ENCODE results near the gene KIF2C.

The KIF2C gene

DNA sequence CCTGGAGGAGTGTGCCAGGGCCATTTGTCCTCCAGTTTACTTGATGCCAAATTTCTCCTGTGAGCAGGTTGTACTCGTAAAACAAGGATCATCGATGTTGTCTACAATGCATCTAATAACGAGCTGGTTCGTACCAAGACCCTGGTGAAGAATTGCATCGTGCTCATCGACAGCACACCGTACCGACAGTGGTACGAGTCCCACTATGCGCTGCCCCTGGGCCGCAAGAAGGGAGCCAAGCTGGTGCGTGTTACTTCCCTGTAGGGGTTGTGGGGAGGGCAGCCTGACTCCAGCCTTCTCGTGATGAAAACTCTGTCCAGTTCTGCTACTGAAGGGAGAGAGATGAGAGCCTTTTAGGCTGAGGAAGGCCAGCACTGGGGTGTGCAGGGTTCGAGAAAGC lies 37.9 kb downstream of the KIF2C start:
- no peak for DNase-seq
- Histone ChIP-seq H2BK5ac (ENCODE audit: low read depth, low read length, poor library complexity, severe bottlenecking) (no peak overlapping the region), H3K9me3 (ENCODE audit: control insufficient read depth, low read length) (no peaks in the 10 kb centered on the region), H2BK120ac (ENCODE audit: low read depth, low read length) (no peak overlapping the region), H3K36me3 (ENCODE audit: control insufficient read depth in 1 of 2, insufficient read depth in 2 of 2, low read depth in 1 of 2, low read length in 2 of 2) (peaks cover 46 to 54% of the 10 kb centered on the region in 2 experiments), H3K18ac (ENCODE audit: low read depth in 1 of 2, low read length in 2 of 2) (no peak overlapping the region), H3K27ac (ENCODE audit: low read length, poor library complexity, severe bottlenecking) (no peak overlapping the region), H2AFZ (ENCODE audit: low read depth, low read length) (no peak overlapping the region), H3K9ac (ENCODE audit: low read length) (peak overlapping the region; percentile 96), H4K8ac (ENCODE audit: low read length) (peak overlapping the region; percentile 14), H3K4me3 (ENCODE audit: insufficient read depth in 1 of 2, low read depth in 1 of 2, low read length in 2 of 2) (peak overlapping the region in 1 of 2 experiments; percentile 87), H3K4me1 (ENCODE audit: control insufficient read depth, insufficient read depth, low read depth, low read length) (peaks cover 18% of the 10 kb centered on the region), H3K14ac (ENCODE audit: low read length in 2 of 2) (no peak overlapping the region), H3K4me2 (ENCODE audit: low read length, poor library complexity, severe bottlenecking) (peak overlapping the region; percentile 78), H3K79me1 (replicated peaks; ENCODE audit: low read length, poor library complexity, severe bottlenecking) (no peaks in the 10 kb centered on the region), H3K4ac (ENCODE audit: low read depth in 1 of 2, low read length in 2 of 2) (no peak overlapping the region), H2BK15ac (ENCODE audit: low read depth, poor library complexity, severe bottlenecking) (no peak overlapping the region), H3K27me3 (ENCODE audit: control insufficient read depth in 1 of 2, insufficient read depth in 1 of 2, low read length in 2 of 2) (no peaks in the 10 kb centered on the region), H4K91ac (ENCODE audit: low read length) (no peak overlapping the region), H3K23ac (ENCODE audit: low read length in 2 of 2) (no peak overlapping the region), H2AK5ac (ENCODE audit: low read length, severe bottlenecking) (no peak overlapping the region), H2BK12ac (ENCODE audit: low read length in 2 of 2) (no peak overlapping the region)
- 90% methylated on average over 14 of the region's 14 CpGs for WGBS

DNA sequence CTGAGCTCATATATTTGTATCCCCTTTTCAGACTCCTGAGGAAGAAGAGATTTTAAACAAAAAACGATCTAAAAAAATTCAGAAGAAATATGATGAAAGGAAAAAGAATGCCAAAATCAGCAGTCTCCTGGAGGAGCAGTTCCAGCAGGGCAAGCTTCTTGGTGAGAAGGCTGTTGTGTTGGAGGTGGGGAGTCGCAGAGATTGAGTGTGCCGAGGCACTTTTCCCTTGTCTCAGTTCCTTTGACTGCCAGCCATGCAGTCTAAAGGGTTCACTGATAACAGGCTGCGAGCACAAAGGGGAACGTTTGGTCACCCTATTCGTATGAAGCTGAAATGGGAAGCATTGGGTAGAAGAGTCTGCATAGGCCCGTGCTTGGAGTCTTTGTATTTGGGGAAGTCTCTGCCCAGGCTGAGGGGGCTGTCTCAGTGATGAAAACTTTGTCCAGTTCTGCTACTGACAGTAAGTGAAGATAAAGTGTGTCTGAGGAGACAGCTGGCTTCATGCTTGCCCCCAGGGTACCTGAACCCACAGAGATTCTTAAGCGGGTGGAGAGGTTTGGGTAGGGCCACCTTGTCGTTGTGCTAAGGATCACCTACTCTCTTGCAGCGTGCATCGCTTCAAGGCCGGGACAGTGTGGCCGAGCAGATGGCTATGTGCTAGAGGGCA lies 38.5 kb downstream of the KIF2C start:
- WGBS: 93% methylated on average over 13 of the region's 13 CpGs
- Histone ChIP-seq H2BK15ac (ENCODE audit: low read depth, poor library complexity, severe bottlenecking) (no peak overlapping the region), H3K27me3 (ENCODE audit: control insufficient read depth in 1 of 2, insufficient read depth in 1 of 2, low read length in 2 of 2) (no peaks in the 10 kb centered on the region), H3K4ac (ENCODE audit: low read depth in 1 of 2, low read length in 2 of 2) (no peak overlapping the region), H3K4me1 (ENCODE audit: control insufficient read depth, insufficient read depth, low read depth, low read length) (peaks cover 18% of the 10 kb centered on the region), H3K14ac (ENCODE audit: low read length in 2 of 2) (no peak overlapping the region), H2BK5ac (ENCODE audit: low read depth, low read length, poor library complexity, severe bottlenecking) (no peak overlapping the region), H3K27ac (ENCODE audit: low read length, poor library complexity, severe bottlenecking) (no peak overlapping the region), H2BK12ac (ENCODE audit: low read length in 2 of 2) (no peak overlapping the region), H3K4me3 (ENCODE audit: insufficient read depth in 1 of 2, low read depth in 1 of 2, low read length in 2 of 2) (peak overlapping the region in 1 of 2 experiments; percentile 87), H3K9me3 (ENCODE audit: control insufficient read depth, low read length) (no peaks in the 10 kb centered on the region), H3K18ac (ENCODE audit: low read depth in 1 of 2, low read length in 2 of 2) (no peak overlapping the region), H4K8ac (ENCODE audit: low read length) (no peak overlapping the region), H2AK5ac (ENCODE audit: low read length, severe bottlenecking) (no peak overlapping the region), H3K23ac (ENCODE audit: low read length in 2 of 2) (no peak overlapping the region), H3K36me3 (ENCODE audit: control insufficient read depth in 1 of 2, insufficient read depth in 2 of 2, low read depth in 1 of 2, low read length in 2 of 2) (peaks cover 46 to 54% of the 10 kb centered on the region in 2 experiments), H3K79me1 (replicated peaks; ENCODE audit: low read length, poor library complexity, severe bottlenecking) (no peaks in the 10 kb centered on the region), H4K91ac (ENCODE audit: low read length) (no peak overlapping the region), H2AFZ (ENCODE audit: low read depth, low read length) (no peak overlapping the region), H3K9ac (ENCODE audit: low read length) (peak overlapping the region; percentile 96), H2BK120ac (ENCODE audit: low read depth, low read length) (no peak overlapping the region), H3K4me2 (ENCODE audit: low read length, poor library complexity, severe bottlenecking) (no peak overlapping the region)
- no peak for DNase-seq

DNA sequence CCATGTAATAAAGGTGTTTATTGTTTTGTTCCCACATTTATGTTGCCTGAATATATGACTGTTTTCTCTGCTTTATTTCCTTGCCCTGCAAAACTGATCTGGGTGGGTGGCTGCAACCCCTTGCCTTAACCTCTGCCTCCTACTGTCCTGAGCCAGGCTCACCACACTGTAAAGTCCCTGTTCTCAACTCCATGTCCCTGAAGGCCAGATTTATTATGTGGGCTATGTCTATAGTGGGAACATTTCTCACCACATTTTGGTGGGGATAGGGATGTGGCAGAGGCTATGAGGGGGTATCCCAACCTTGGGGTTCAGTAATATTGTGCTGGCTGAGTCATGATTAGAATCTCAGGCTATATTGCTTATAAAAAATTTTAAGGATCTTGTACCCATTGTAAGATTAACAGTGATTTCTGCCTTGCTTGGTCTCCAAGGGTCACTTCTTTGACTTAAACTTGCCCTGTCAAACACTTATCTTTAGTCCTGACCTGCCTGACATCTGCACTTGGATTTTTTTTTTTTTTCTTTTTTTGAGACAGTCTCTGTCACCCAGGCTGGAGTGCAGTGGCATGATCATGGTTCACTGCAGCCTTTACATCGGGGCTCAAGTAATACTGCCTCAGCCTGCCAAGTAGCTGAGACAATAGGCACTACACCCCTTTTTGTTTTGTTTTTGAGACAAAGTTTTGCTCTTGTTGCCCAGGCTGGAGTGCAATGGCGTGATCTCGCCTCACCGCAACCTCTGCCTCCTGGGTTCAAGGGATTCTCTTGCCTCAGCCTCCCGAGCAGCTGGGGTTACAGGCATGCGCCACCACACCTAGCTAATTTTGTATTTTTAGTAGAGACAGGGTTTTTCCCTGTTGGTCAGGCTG lies 39.3 kb downstream of the KIF2C start:
- no peak overlapping the region for H2AFZ ChIP-seq (ENCODE audit: low read depth, low read length)
- H3K9me3 ChIP-seq (ENCODE audit: control insufficient read depth, low read length): no peaks in the 10 kb centered on the region
- H4K91ac ChIP-seq (ENCODE audit: low read length): no peak overlapping the region
- H3K14ac ChIP-seq (ENCODE audit: low read length in 2 of 2): no peak overlapping the region
- H3K79me1 ChIP-seq (replicated peaks; ENCODE audit: low read length, poor library complexity, severe bottlenecking): no peaks in the 10 kb centered on the region
- H2BK5ac ChIP-seq (ENCODE audit: low read depth, low read length, poor library complexity, severe bottlenecking): no peak overlapping the region
- no peak overlapping the region for H4K8ac ChIP-seq (ENCODE audit: low read length)
- no peak for DNase-seq
- peak overlapping the region in 1 of 2 experiments; percentile 55 for H3K4me3 ChIP-seq (ENCODE audit: insufficient read depth in 1 of 2, low read depth in 1 of 2, low read length in 2 of 2)
- no peak overlapping the region for H2AK5ac ChIP-seq (ENCODE audit: low read length, severe bottlenecking)
- no peak overlapping the region for H2BK120ac ChIP-seq (ENCODE audit: low read depth, low read length)
- 100% methylated on average over 5 of the region's 6 CpGs for WGBS
- H3K23ac ChIP-seq (ENCODE audit: low read length in 2 of 2): no peak overlapping the region
- H3K4ac ChIP-seq (ENCODE audit: low read depth in 1 of 2, low read length in 2 of 2): no peak overlapping the region
- H3K4me1 ChIP-seq (ENCODE audit: control insufficient read depth, insufficient read depth, low read depth, low read length): peaks cover 21% of the 10 kb centered on the region
- no peak overlapping the region for H2BK15ac ChIP-seq (ENCODE audit: low read depth, poor library complexity, severe bottlenecking)
- no peak overlapping the region for H3K27ac ChIP-seq (ENCODE audit: low read length, poor library complexity, severe bottlenecking)
- H3K27me3 ChIP-seq (ENCODE audit: control insufficient read depth in 1 of 2, insufficient read depth in 1 of 2, low read length in 2 of 2): no peaks in the 10 kb centered on the region
- no peak overlapping the region for H2BK12ac ChIP-seq (ENCODE audit: low read length in 2 of 2)
- no peak overlapping the region for H3K4me2 ChIP-seq (ENCODE audit: low read length, poor library complexity, severe bottlenecking)
- H3K36me3 ChIP-seq (ENCODE audit: control insufficient read depth in 1 of 2, insufficient read depth in 2 of 2, low read depth in 1 of 2, low read length in 2 of 2): peaks cover 46 to 54% of the 10 kb centered on the region in 2 experiments
- no peak overlapping the region for H3K18ac ChIP-seq (ENCODE audit: low read depth in 1 of 2, low read length in 2 of 2)
- peak overlapping the region; percentile 96 for H3K9ac ChIP-seq (ENCODE audit: low read length)

GRCh38 chr1:44780583-44781121 lies 41.0 kb downstream of the KIF2C start:
- Histone ChIP-seq H3K36me3 (ENCODE audit: control insufficient read depth in 1 of 2, insufficient read depth in 2 of 2, low read depth in 1 of 2, low read length in 2 of 2) (peaks cover 46 to 54% of the 10 kb centered on the region in 2 experiments), H2BK5ac (ENCODE audit: low read depth, low read length, poor library complexity, severe bottlenecking) (no peak overlapping the region), H3K9me3 (ENCODE audit: control insufficient read depth, low read length) (no peaks in the 10 kb centered on the region), H3K4me3 (ENCODE audit: insufficient read depth in 1 of 2, low read depth in 1 of 2, low read length in 2 of 2) (no peak overlapping the region), H3K27me3 (ENCODE audit: control insufficient read depth in 1 of 2, insufficient read depth in 1 of 2, low read length in 2 of 2) (peaks cover 0 to 6% of the 10 kb centered on the region in 2 experiments), H3K9ac (ENCODE audit: low read length) (no peak overlapping the region), H2BK120ac (ENCODE audit: low read depth, low read length) (no peak overlapping the region), H3K4ac (ENCODE audit: low read depth in 1 of 2, low read length in 2 of 2) (no peak overlapping the region), H3K18ac (ENCODE audit: low read depth in 1 of 2, low read length in 2 of 2) (no peak overlapping the region), H2AK5ac (ENCODE audit: low read length, severe bottlenecking) (no peak overlapping the region), H2BK12ac (ENCODE audit: low read length in 2 of 2) (no peak overlapping the region), H2AFZ (ENCODE audit: low read depth, low read length) (no peak overlapping the region), H2BK15ac (ENCODE audit: low read depth, poor library complexity, severe bottlenecking) (no peak overlapping the region), H3K4me2 (ENCODE audit: low read length, poor library complexity, severe bottlenecking) (no peak overlapping the region), H3K23ac (ENCODE audit: low read length in 2 of 2) (no peak overlapping the region), H3K4me1 (ENCODE audit: control insufficient read depth, insufficient read depth, low read depth, low read length) (peaks cover 39% of the 10 kb centered on the region), H3K79me1 (replicated peaks; ENCODE audit: low read length, poor library complexity, severe bottlenecking) (no peaks in the 10 kb centered on the region), H4K8ac (ENCODE audit: low read length) (no peak overlapping the region), H4K91ac (ENCODE audit: low read length) (no peak overlapping the region), H3K27ac (ENCODE audit: low read length, poor library complexity, severe bottlenecking) (no peak overlapping the region), H3K14ac (ENCODE audit: low read length in 2 of 2) (no peak overlapping the region)
- no peak for DNase-seq
- WGBS: 93% methylated on average over 14 of the region's 14 CpGs

All from mesenchymal stem cell (in vitro differentiated cells and primary cell).